Measurements from ENCODE around the gene BEST1.

GRCh38 chr11:61980783-61981541 lies 30.8 kb downstream of the BEST1 start:
- no peak for TF ChIP-seq EZH2 (IDR thresholded peaks at IDR 0.05; ENCODE audit: insufficient read depth, poor library complexity, severe bottlenecking)
- no peak for TF ChIP-seq EZH2phosphoT487 (IDR thresholded peaks at IDR 0.05; ENCODE audit: insufficient read depth, low read depth)

All from GM23248 (cell line).